OCI-LY1 (cell line): ENCODE results near the gene IRF1.

Experiments used
- EZH2 ChIP-seq: fragments of 200-600 bp; sonication (generic), shearing (Covaris generic); IDR thresholded peaks from 2 replicates; pipeline ENCODE4 v1.8.0; 2017; ENCODE audit warnings: borderline replicate concordance, mixed run types, mild to moderate bottlenecking, antibody characterized with exemption, low read length, moderate library complexity, mixed read lengths
- TF ChIP-seq, protein P1 (sequence below): fragments of 200-600 bp; sonication (generic), shearing (Covaris generic); IDR thresholded peaks from 2 replicates; pipeline ENCODE4 v1.5.1; 2017; ENCODE audit warnings: mild to moderate bottlenecking, antibody characterized with exemption, low read length, moderate library complexity, mixed read lengths

DNA sequence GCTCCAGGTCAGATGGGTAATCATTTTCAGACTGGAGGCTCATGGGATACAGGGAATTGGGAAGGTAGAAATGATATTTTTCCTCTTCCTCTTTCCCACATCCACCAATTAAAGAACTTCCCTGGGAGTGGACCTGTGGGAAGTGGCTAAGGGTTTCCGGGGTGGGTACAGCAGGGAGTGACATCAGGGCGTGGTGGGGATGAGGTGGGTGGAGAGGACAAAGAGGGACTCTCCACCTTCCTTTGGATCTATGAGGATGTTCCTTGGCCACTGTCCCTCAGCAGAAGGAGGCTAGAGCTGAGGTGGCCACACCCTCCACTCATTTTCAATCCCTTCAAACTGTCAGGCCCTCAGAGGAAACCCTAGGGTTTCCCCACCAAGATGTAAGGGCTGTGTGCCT lies 54.7 kb downstream of the IRF1 start:
- TF ChIP-seq, protein P1, sequence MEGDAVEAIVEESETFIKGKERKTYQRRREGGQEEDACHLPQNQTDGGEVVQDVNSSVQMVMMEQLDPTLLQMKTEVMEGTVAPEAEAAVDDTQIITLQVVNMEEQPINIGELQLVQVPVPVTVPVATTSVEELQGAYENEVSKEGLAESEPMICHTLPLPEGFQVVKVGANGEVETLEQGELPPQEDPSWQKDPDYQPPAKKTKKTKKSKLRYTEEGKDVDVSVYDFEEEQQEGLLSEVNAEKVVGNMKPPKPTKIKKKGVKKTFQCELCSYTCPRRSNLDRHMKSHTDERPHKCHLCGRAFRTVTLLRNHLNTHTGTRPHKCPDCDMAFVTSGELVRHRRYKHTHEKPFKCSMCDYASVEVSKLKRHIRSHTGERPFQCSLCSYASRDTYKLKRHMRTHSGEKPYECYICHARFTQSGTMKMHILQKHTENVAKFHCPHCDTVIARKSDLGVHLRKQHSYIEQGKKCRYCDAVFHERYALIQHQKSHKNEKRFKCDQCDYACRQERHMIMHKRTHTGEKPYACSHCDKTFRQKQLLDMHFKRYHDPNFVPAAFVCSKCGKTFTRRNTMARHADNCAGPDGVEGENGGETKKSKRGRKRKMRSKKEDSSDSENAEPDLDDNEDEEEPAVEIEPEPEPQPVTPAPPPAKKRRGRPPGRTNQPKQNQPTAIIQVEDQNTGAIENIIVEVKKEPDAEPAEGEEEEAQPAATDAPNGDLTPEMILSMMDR: no peak
- TF ChIP-seq EZH2: no peak
